Measurements from ENCODE around the gene DTX4.
A peak's percentile ranks its signal among the peaks of the same experiment; 100 is the strongest.

The DTX4 gene

GRCh38 chr11:59206635-59207034 is 34.7 kb downstream of the DTX4 start:
- intact Hi-C loops (cut with DNase I; ENCODE audit: low total_unique reads) = loop anchor here (2.0 kb wide), 1 partner anchor 34 kb away; the partner anchor contains the start of gene DTX4
- DNase-seq = no peak
- no peaks in the 10 kb centered on the region for H3K9me3 ChIP-seq
- peaks cover 0 to 20% (median 13%) of the 10 kb centered on the region in 4 donors for H3K4me1 ChIP-seq
- H3K27me3 ChIP-seq = no peaks in the 10 kb centered on the region
- H3K36me3 ChIP-seq = peaks cover 0 to 13% (median 0%) of the 10 kb centered on the region in 3 donors
- peak in 1 of 2 experiments; percentile 18 for TF ChIP-seq CTCF (IDR thresholded peaks at IDR 0.05)
- H3K4me3 ChIP-seq = no peak overlapping the region
- no peak overlapping the region for H3K27ac ChIP-seq

GRCh38 chr11:59207988-59208451 is 36.1 kb downstream of the DTX4 start:
- no peak for DNase-seq
- H3K4me3 ChIP-seq = no peak overlapping the region
- TF ChIP-seq CTCF (IDR thresholded peaks at IDR 0.05) = peak; percentile 78 to 80
- H3K27me3 ChIP-seq = no peaks in the 10 kb centered on the region
- peaks cover 0 to 13% (median 0%) of the 10 kb centered on the region in 3 donors for H3K36me3 ChIP-seq
- peaks cover 0 to 20% (median 13%) of the 10 kb centered on the region in 4 donors for H3K4me1 ChIP-seq
- intact Hi-C loops (cut with DNase I; ENCODE audit: low total_unique reads) = loop anchor here (2.0 kb wide), 1 partner anchor 35 kb away; the partner anchor contains the start of gene DTX4
- H3K9me3 ChIP-seq = no peaks in the 10 kb centered on the region
- H3K27ac ChIP-seq = peak overlapping the region; percentile 23 to 33

- H3K9me3 ChIP-seq = no peaks in the 10 kb centered on the region
- intact Hi-C loops (cut with DNase I; ENCODE audit: low total_unique reads) = no loop called here
- no peak for DNase-seq
- TF ChIP-seq CTCF (IDR thresholded peaks at IDR 0.05) = no peak
- no peak overlapping the region for H3K27ac ChIP-seq
- H3K27me3 ChIP-seq = no peaks in the 10 kb centered on the region
- no peak overlapping the region for H3K4me3 ChIP-seq
- peaks cover 0 to 20% (median 13%) of the 10 kb centered on the region in 4 donors for H3K4me1 ChIP-seq
- peaks cover 0 to 13% (median 0%) of the 10 kb centered on the region in 3 donors for H3K36me3 ChIP-seq
Measured at GRCh38 chr11:59208956-59209355, 37.0 kb downstream of the DTX4 start.

- TF ChIP-seq CTCF (IDR thresholded peaks at IDR 0.05) = no peak
- intact Hi-C loops (cut with DNase I; ENCODE audit: low total_unique reads) = no loop called here
- H3K27ac ChIP-seq = no peak overlapping the region
Measured at GRCh38 chr11:59212222-59212621, 40.3 kb downstream of the DTX4 start.

GRCh38 chr11:59212744-59213631 is 41.1 kb downstream of the DTX4 start, which contains the start of gene MPEG1:
MPEG1 (minus strand) TSS chr11:59212927; CDS start chr11:59212865, 62 bp downstream.
- Histone ChIP-seq H3K9me3 (no peaks in the 10 kb centered on the region), H3K27me3 (no peaks in the 10 kb centered on the region), H3K4me3 (peak within 1 kb of the TSS; percentile 11 to 30), H3K4me1 (peaks cover 0 to 8% (median 6%) of the 10 kb centered on the region in 4 donors), H3K27ac (no peak within 1 kb of the TSS), H3K36me3 (no peaks in the 10 kb centered on the region)
- DNase-seq = peak in 1 of 2 donors; percentile 41
- TF ChIP-seq CTCF (IDR thresholded peaks at IDR 0.05) = no peak
- intact Hi-C loops (cut with DNase I; ENCODE audit: low total_unique reads) = no loop called here

More at GRCh38 chr11:59212222-59212621, 40.3 kb downstream of the DTX4 start:
- Histone ChIP-seq H3K4me1 (peaks cover 0 to 13% (median 13%) of the 10 kb centered on the region in 4 donors), H3K36me3 (no peaks in the 10 kb centered on the region), H3K9me3 (no peaks in the 10 kb centered on the region), H3K4me3 (peak overlapping the region; percentile 11 to 16), H3K27me3 (no peaks in the 10 kb centered on the region)
- no peak for DNase-seq

Measured in tibial artery (tissue), 4 donors.